ENCODE results near the gene EXOC6B. TPM values are rescaled to one million over a fixed set of nuclear protein-coding genes. Genes with fewer than 3 reads are reported as not detected.

EXOC6B gene
- total RNA-seq, 2 experiments from 2014 or later = 16.9 to 17.5 TPM

- no peak for TF ChIP-seq CTCF (IDR thresholded peaks at IDR 0.05)
- ATAC-seq (ENCODE audit: poor library complexity) (no peak), DNase-seq (no peak)
- intact Hi-C loops (cut with DNase I, micrococcal nuclease) = no loop called here
- ChIA-PET POLR2A (no interaction called here), CTCF (no interaction called here)
- Histone ChIP-seq H3K9me3 (ENCODE audit: control insufficient read depth in 1 of 2, insufficient read depth in 1 of 2, low read length in 2 of 2) (peaks cover 0 to 16% of the 10 kb centered on the region in 2 experiments), H3K27ac (ENCODE audit: low read depth in 1 of 2, low read length in 2 of 2) (no peak overlapping the region), H3K27me3 (ENCODE audit: control insufficient read depth in 1 of 2, insufficient read depth in 2 of 2, low read length in 2 of 2) (no peaks in the 10 kb centered on the region), H3K4me1 (ENCODE audit: insufficient read depth, low read length) (no peaks in the 10 kb centered on the region), H3K36me3 (ENCODE audit: insufficient read depth, low read length) (no peaks in the 10 kb centered on the region), H3K4me3 (ENCODE audit: low read length) (no peak overlapping the region)
- Mint-ChIP-seq H3K27ac (no peak overlapping the region), H3K36me3 (ENCODE audit: low read depth) (no peaks in the 10 kb centered on the region), H3K4me3 (no peak overlapping the region), H3K4me1 (ENCODE audit: low read depth) (no peaks in the 10 kb centered on the region), H3K27me3 (no peaks in the 10 kb centered on the region), H3K9me3 (no peaks in the 10 kb centered on the region)
Measured at GRCh38 chr2:72300147-72300684, 525.6 kb downstream of the EXOC6B start.

- ATAC-seq (ENCODE audit: poor library complexity) (no peak), DNase-seq (no peak)
- Histone ChIP-seq H3K27ac (ENCODE audit: low read depth in 1 of 2, low read length in 2 of 2) (no peak overlapping the region), H3K36me3 (ENCODE audit: insufficient read depth, low read length) (no peaks in the 10 kb centered on the region), H3K9me3 (ENCODE audit: control insufficient read depth in 1 of 2, insufficient read depth in 1 of 2, low read length in 2 of 2) (no peaks in the 10 kb centered on the region), H3K4me3 (ENCODE audit: low read length) (no peak overlapping the region), H3K27me3 (ENCODE audit: control insufficient read depth in 1 of 2, insufficient read depth in 2 of 2, low read length in 2 of 2) (no peaks in the 10 kb centered on the region), H3K4me1 (ENCODE audit: insufficient read depth, low read length) (no peaks in the 10 kb centered on the region)
- intact Hi-C loops (cut with DNase I, micrococcal nuclease) = no loop called here
- ChIA-PET CTCF (no interaction called here), POLR2A (no interaction called here)
- Mint-ChIP-seq H3K4me1 (ENCODE audit: low read depth) (no peaks in the 10 kb centered on the region), H3K4me3 (no peak overlapping the region), H3K9me3 (no peaks in the 10 kb centered on the region), H3K27me3 (no peaks in the 10 kb centered on the region), H3K36me3 (ENCODE audit: low read depth) (no peaks in the 10 kb centered on the region), H3K27ac (no peak overlapping the region)
- no peak for TF ChIP-seq CTCF (IDR thresholded peaks at IDR 0.05)
Measured at GRCh38 chr2:72293620-72294019, 532.2 kb downstream of the EXOC6B start.

GRCh38 chr2:72292433-72292832 is 533.4 kb downstream of the EXOC6B start:
- no peaks in the 10 kb centered on the region for H3K36me3 Mint-ChIP-seq (ENCODE audit: low read depth)
- POLR2A ChIA-PET = no interaction called here
- no peaks in the 10 kb centered on the region for H3K36me3 ChIP-seq (ENCODE audit: insufficient read depth, low read length)
- H3K4me1 Mint-ChIP-seq (ENCODE audit: low read depth) = no peaks in the 10 kb centered on the region
- ATAC-seq (ENCODE audit: poor library complexity) (no peak), DNase-seq (no peak)
- CTCF ChIA-PET = no interaction called here
- H3K9me3 ChIP-seq (ENCODE audit: control insufficient read depth in 1 of 2, insufficient read depth in 1 of 2, low read length in 2 of 2) = no peaks in the 10 kb centered on the region
- no peaks in the 10 kb centered on the region for H3K4me1 ChIP-seq (ENCODE audit: insufficient read depth, low read length)
- no peak overlapping the region for H3K27ac Mint-ChIP-seq
- no peaks in the 10 kb centered on the region for H3K27me3 ChIP-seq (ENCODE audit: control insufficient read depth in 1 of 2, insufficient read depth in 2 of 2, low read length in 2 of 2)
- no peak overlapping the region for H3K27ac ChIP-seq (ENCODE audit: low read depth in 1 of 2, low read length in 2 of 2)
- no peaks in the 10 kb centered on the region for H3K9me3 Mint-ChIP-seq
- TF ChIP-seq CTCF (IDR thresholded peaks at IDR 0.05) = no peak
- H3K27me3 Mint-ChIP-seq = no peaks in the 10 kb centered on the region
- H3K4me3 ChIP-seq (ENCODE audit: low read length) = no peak overlapping the region
- H3K4me3 Mint-ChIP-seq = no peak overlapping the region
- intact Hi-C loops (cut with DNase I, micrococcal nuclease) = no loop called here
